ENCODE data around the gene CRAT. TPM values are rescaled to one million over a fixed set of nuclear protein-coding genes. Genes with fewer than 3 reads are reported as not detected.
A peak's percentile ranks its signal among the peaks of the same experiment; 100 is the strongest.

The CRAT gene
- total RNA-seq, 5 donors from 2014 or later (not counting 1 experiment from before 2014, with no cell fraction given), result 6.6 to 17.5 (median 13.9) TPM

DNA sequence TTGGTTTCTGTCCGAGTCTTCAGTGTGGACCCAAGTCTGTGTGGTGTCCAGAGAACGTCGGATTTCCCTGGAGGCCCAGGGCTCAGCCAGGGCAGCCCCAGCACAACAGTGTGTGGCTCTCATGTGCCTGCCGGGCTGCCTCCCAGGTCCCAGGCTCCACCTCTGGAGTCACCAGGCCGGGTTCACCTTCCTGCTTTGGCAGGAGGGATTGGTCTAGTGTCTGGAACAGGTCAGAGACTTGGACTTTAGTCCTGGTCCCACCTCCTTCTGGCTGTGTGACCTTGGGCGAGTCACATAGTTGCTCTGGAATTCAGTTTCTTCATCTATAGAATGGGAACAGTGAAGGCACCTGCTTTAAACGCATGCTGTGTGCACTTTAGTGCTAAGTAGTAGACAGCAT lies 26.5 kb downstream of the CRAT start:
- Mint-ChIP-seq H3K27ac (no peak overlapping the region), H3K9me3 (no peaks in the 10 kb centered on the region), H3K27me3 (no peaks in the 10 kb centered on the region), H3K4me1 (peaks cover 18 to 34% (median 28%) of the 10 kb centered on the region in 3 donors), H3K36me3 (peaks cover 14% of the 10 kb centered on the region), H3K4me3 (no peak overlapping the region)
- no peak overlapping the region for H3K4me3 ChIP-seq (ENCODE audit: control insufficient read depth in 1 of 2, extremely low read depth in 1 of 2, low read length in 1 of 2)
- 91% methylated on average over 7 of the region's 7 CpGs for WGBS (ENCODE audit: insufficient coverage)
- peaks cover 11 to 41% of the 10 kb centered on the region in 2 experiments for H3K4me1 ChIP-seq (ENCODE audit: control insufficient read depth in 1 of 2, extremely low read depth in 1 of 2, insufficient read depth in 2 of 2, low read length in 2 of 2)
- no peaks in the 10 kb centered on the region for H3K9me3 ChIP-seq
- ChIA-PET POLR2A (no interaction called here), CTCF (no interaction called here)
- H3K27ac ChIP-seq (ENCODE audit: low read length), result no peak overlapping the region
- H3K27me3 ChIP-seq (replicated peaks in 1 of 2; ENCODE audit: control insufficient read depth in 2 of 2, extremely low read depth in 1 of 2, insufficient read depth in 2 of 2, low read length in 1 of 2), result no peaks in the 10 kb centered on the region
- DNase-seq, result no peak
- H3K36me3 ChIP-seq (ENCODE audit: control insufficient read depth in 2 of 2, extremely low read depth in 1 of 2, insufficient read depth in 1 of 2, low read length in 1 of 2), result peaks cover 19 to 38% of the 10 kb centered on the region in 2 donors
- no peak for ATAC-seq (replicated peaks in 1 of 4)

DNA sequence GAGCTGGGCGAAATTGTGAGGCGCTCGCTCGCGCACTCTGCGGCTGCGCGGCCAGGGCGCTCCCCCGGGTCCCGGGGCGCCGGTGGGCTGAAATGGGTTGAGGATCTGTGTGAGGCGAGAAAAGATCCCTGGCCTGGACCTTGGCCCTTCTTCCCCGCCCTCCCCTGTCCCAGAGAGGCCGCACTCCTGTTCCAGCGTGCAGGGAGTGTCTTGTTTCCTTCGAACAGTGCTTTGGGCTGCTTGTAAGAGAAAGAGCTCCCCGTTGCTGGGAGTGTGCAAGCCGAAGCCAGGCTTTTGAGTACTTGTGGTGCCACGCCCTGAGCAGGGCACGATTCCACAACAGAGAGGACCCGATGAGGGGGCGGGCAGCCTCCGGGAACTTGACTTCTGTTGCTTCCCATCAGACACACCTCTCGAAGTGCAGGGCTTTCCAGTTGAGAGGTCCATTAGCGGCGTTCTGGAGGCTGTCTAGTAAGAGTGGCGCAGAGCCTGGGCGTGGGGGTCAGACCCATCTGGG lies 29.1 kb downstream of the CRAT start:
- WGBS (ENCODE audit: insufficient coverage), result 8% methylated on average over 13 of the region's 30 CpGs
- peak overlapping the region; percentile 85 to 94 (median 88) for H3K4me3 Mint-ChIP-seq
- H3K36me3 Mint-ChIP-seq, result peaks cover 3% of the 10 kb centered on the region
- H3K27me3 Mint-ChIP-seq, result no peaks in the 10 kb centered on the region
- ChIA-PET CTCF (interaction anchor here in 1 of 2 donors (1.2 to 1.3 kb wide), 2 partner anchors 9 to 58 kb away, joined by 3 read pairs; no protein-coding TSS in a partner anchor), POLR2A (no interaction called here)
- peak overlapping the region; percentile 68 for H3K27ac ChIP-seq (ENCODE audit: low read length)
- H3K27me3 ChIP-seq (replicated peaks in 1 of 2; ENCODE audit: control insufficient read depth in 2 of 2, extremely low read depth in 1 of 2, insufficient read depth in 2 of 2, low read length in 1 of 2), result no peaks in the 10 kb centered on the region
- H3K4me1 Mint-ChIP-seq, result peaks cover 18 to 34% (median 31%) of the 10 kb centered on the region in 3 donors
- no peaks in the 10 kb centered on the region for H3K9me3 ChIP-seq
- H3K9me3 Mint-ChIP-seq, result no peaks in the 10 kb centered on the region
- ATAC-seq (replicated peaks in 1 of 4) (no peak), DNase-seq (peak in 1 of 35 experiments; percentile 13)
- H3K36me3 ChIP-seq (ENCODE audit: control insufficient read depth in 2 of 2, extremely low read depth in 1 of 2, insufficient read depth in 1 of 2, low read length in 1 of 2), result peaks cover 15 to 19% of the 10 kb centered on the region in 2 donors
- H3K4me3 ChIP-seq (ENCODE audit: control insufficient read depth in 1 of 2, extremely low read depth in 1 of 2, low read length in 1 of 2), result peak overlapping the region; percentile 71 to 77
- H3K27ac Mint-ChIP-seq, result peak overlapping the region; percentile 57 to 72
- peaks cover 11 to 42% of the 10 kb centered on the region in 2 experiments for H3K4me1 ChIP-seq (ENCODE audit: control insufficient read depth in 1 of 2, extremely low read depth in 1 of 2, insufficient read depth in 2 of 2, low read length in 2 of 2)

DNA sequence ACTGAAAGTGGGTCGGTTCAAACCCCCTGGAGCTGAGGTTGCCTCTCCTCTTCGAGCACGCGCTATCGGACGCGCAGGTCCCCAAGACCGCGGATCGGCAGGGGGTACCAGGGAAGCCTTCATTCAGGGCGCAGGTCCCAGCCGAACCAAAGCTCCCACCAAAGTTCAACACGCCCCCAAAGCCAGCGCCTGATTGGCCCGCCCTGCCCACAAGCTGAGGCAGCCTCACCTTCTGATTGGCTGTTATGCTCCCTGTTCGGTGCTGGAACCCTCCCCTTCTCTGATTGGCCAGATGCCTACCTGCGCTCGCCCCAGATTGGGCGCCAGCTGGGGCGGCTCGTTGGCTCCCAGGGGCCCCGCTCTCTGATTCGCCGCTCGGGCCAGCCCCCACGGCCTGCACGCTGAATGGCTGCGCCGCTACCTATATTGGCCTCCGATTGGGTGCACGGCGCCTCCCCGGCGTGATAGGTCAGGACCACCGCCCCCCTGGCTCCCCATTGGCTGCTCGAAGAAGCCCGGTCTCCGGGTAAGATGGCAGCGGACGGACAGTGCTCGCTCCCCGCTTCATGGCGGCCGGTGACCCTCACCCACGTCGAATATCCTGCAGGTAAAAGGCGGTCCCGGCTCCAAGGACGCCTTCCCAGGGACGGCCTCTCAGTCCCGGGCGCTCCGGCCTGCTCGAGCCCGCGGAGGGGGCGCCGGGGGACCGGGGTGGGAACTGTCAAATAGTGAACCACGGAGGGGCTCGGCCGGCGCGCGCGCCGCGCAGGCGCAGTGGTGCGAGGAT lies 29.8 kb downstream of the CRAT start, which contains the start of gene DOLPP1:
Gene DOLPP1 (plus strand): TSS at position 511 of the 787 bp plus-strand sequence. CDS start 21 bp downstream, at position 532.
- peak within 1 kb of the TSS; percentile 68 for H3K27ac ChIP-seq (ENCODE audit: low read length)
- H3K9me3 ChIP-seq, result no peaks in the 10 kb centered on the region
- ATAC-seq (replicated peaks in 1 of 4), result peak; percentile 92 to 96 (median 95)
- peak; percentile 97 to 100 (median 99) for DNase-seq
- peaks cover 3% of the 10 kb centered on the region for H3K36me3 Mint-ChIP-seq
- peak within 1 kb of the TSS; percentile 71 to 88 for H3K4me3 ChIP-seq (ENCODE audit: control insufficient read depth in 1 of 2, extremely low read depth in 1 of 2, low read length in 1 of 2)
- under 1% methylated on average over 69 of the region's 70 CpGs for WGBS (ENCODE audit: insufficient coverage)
- no peaks in the 10 kb centered on the region for H3K27me3 Mint-ChIP-seq
- H3K36me3 ChIP-seq (ENCODE audit: control insufficient read depth in 2 of 2, extremely low read depth in 1 of 2, insufficient read depth in 1 of 2, low read length in 1 of 2), result peaks cover 9 to 13% of the 10 kb centered on the region in 2 donors
- peak within 1 kb of the TSS; percentile 72 to 83 for H3K27ac Mint-ChIP-seq
- no peaks in the 10 kb centered on the region for H3K9me3 Mint-ChIP-seq
- peaks cover 11 to 42% of the 10 kb centered on the region in 2 experiments for H3K4me1 ChIP-seq (ENCODE audit: control insufficient read depth in 1 of 2, extremely low read depth in 1 of 2, insufficient read depth in 2 of 2, low read length in 2 of 2)
- peaks cover 18 to 34% (median 31%) of the 10 kb centered on the region in 3 donors for H3K4me1 Mint-ChIP-seq
- peak within 1 kb of the TSS; percentile 85 to 94 (median 88) for H3K4me3 Mint-ChIP-seq
- ChIA-PET POLR2A (interaction anchor here (0.6 to 0.9 kb wide), 3 partner anchors 46 to 1167 kb away, joined by 3 to 10 read pairs (median 6); no protein-coding TSS in a partner anchor), CTCF (interaction anchor here in 1 of 2 donors (0.7 to 1.3 kb wide), 3 partner anchors 8 to 58 kb away, joined by 3 read pairs; partner anchors contain the start of gene MIGA2)
- H3K27me3 ChIP-seq (replicated peaks in 1 of 2; ENCODE audit: control insufficient read depth in 2 of 2, extremely low read depth in 1 of 2, insufficient read depth in 2 of 2, low read length in 1 of 2), result no peaks in the 10 kb centered on the region

DNA sequence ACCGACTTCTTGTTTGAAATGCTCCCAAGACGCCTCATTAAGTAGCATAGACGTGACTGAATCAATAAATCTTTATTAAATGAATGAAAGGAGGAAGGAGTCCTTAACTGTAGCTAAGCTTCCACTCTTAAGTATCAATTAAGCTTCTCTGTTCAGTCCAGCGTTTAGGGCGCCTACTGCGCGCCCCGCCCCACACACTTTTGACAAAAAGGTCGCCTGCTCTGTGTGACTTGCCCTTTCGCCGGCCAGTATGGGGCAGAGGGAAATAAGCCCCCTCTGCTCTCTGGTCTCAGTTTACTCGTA lies 30.3 kb downstream of the CRAT start:
- ChIA-PET POLR2A (interaction anchor here (0.6 to 0.9 kb wide), 4 partner anchors 32 to 1168 kb away, joined by 3 to 10 read pairs (median 6); no protein-coding TSS in a partner anchor), CTCF (no interaction called here)
- H3K4me1 ChIP-seq (ENCODE audit: control insufficient read depth in 1 of 2, extremely low read depth in 1 of 2, insufficient read depth in 2 of 2, low read length in 2 of 2), result peaks cover 11 to 42% of the 10 kb centered on the region in 2 experiments
- Mint-ChIP-seq H3K36me3 (peaks cover 3% of the 10 kb centered on the region), H3K4me1 (peaks cover 18 to 34% (median 31%) of the 10 kb centered on the region in 3 donors), H3K4me3 (peak overlapping the region; percentile 85 to 94 (median 88)), H3K27ac (peak overlapping the region; percentile 55 to 75), H3K9me3 (no peaks in the 10 kb centered on the region), H3K27me3 (no peaks in the 10 kb centered on the region)
- peak overlapping the region; percentile 39 for H3K27ac ChIP-seq (ENCODE audit: low read length)
- peak overlapping the region; percentile 71 to 88 for H3K4me3 ChIP-seq (ENCODE audit: control insufficient read depth in 1 of 2, extremely low read depth in 1 of 2, low read length in 1 of 2)
- H3K36me3 ChIP-seq (ENCODE audit: control insufficient read depth in 2 of 2, extremely low read depth in 1 of 2, insufficient read depth in 1 of 2, low read length in 1 of 2), result peaks cover 4 to 7% of the 10 kb centered on the region in 2 donors
- no peaks in the 10 kb centered on the region for H3K9me3 ChIP-seq
- ATAC-seq (replicated peaks in 1 of 4) (no peak), DNase-seq (peak in 1 of 35 experiments; percentile 10)
- WGBS (ENCODE audit: insufficient coverage), result 3% methylated on average over 8 of the region's 12 CpGs
- H3K27me3 ChIP-seq (replicated peaks in 1 of 2; ENCODE audit: control insufficient read depth in 2 of 2, extremely low read depth in 1 of 2, insufficient read depth in 2 of 2, low read length in 1 of 2), result no peaks in the 10 kb centered on the region

DNA sequence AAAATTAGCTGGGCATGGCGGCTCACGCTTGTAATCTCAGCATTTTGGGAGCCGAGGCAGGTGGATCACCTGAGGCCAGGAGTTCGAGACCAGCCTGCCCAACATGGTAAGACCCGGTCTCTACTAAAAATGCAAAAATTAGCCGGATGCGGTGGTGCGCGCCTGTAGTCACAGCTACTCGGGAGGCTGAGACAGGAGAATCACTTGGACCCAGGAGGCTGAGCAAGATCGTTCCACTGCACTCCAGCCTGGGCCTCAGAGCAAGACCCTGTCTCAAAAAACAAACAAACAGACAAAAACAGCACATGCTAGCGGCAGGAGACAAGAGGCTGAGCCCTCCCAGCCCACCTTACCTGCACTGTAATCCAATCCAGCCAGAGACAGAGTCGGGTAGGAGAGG lies 30.8 kb downstream of the CRAT start:
- H3K4me3 Mint-ChIP-seq, result peak overlapping the region; percentile 85 to 94 (median 88)
- 98% methylated on average over 10 of the region's 13 CpGs for whole genome bisulfite sequencing (ENCODE audit: insufficient coverage)

More for the DNA sequence above, 30.8 kb downstream of the CRAT start:
- DNase-seq, result no peak
- Histone ChIP-seq H3K9me3 (no peaks in the 10 kb centered on the region), H3K27me3 (replicated peaks in 1 of 2; ENCODE audit: control insufficient read depth in 2 of 2, extremely low read depth in 1 of 2, insufficient read depth in 2 of 2, low read length in 1 of 2) (no peaks in the 10 kb centered on the region), H3K4me1 (ENCODE audit: control insufficient read depth in 1 of 2, extremely low read depth in 1 of 2, insufficient read depth in 2 of 2, low read length in 2 of 2) (peaks cover 11 to 42% of the 10 kb centered on the region in 2 experiments), H3K36me3 (ENCODE audit: control insufficient read depth in 2 of 2, extremely low read depth in 1 of 2, insufficient read depth in 1 of 2, low read length in 1 of 2) (peaks cover under 1 to 3% of the 10 kb centered on the region in 2 donors), H3K4me3 (ENCODE audit: control insufficient read depth in 1 of 2, extremely low read depth in 1 of 2, low read length in 1 of 2) (no peak overlapping the region), H3K27ac (ENCODE audit: low read length) (no peak overlapping the region)
- no peak for ATAC-seq (replicated peaks in 1 of 4)
- no peaks in the 10 kb centered on the region for H3K9me3 Mint-ChIP-seq
- POLR2A ChIA-PET, result interaction anchor here in 1 of 2 donors (0.6 kb wide), 1 partner anchor 33 kb away, joined by 5 read pairs; no protein-coding TSS in a partner anchor
- H3K27me3 Mint-ChIP-seq, result no peaks in the 10 kb centered on the region
- H3K36me3 Mint-ChIP-seq, result peaks cover 3% of the 10 kb centered on the region
- CTCF ChIA-PET, result no interaction called here
- peaks cover 18 to 32% (median 31%) of the 10 kb centered on the region in 3 donors for H3K4me1 Mint-ChIP-seq
- peak overlapping the region; percentile 23 to 55 for H3K27ac Mint-ChIP-seq

All from T-cell (primary cell).